HepG2 (cell line): Measurements from ENCODE around the gene ENDOU. TPM values are rescaled to one million over a fixed set of nuclear protein-coding genes. Genes with fewer than 3 reads are reported as not detected.

ENCODE experiments used
- BORCS8-MEF2B ChIP-seq: sonication (generic); formaldehyde crosslinking; IDR thresholded peaks from 2 replicates; pipeline ENCODE4 v1.8.0; 2022; ENCODE audit warnings: mild to moderate bottlenecking, missing genetic modification reagents
- ELF1 ChIP-seq: sonication (generic); formaldehyde crosslinking; IDR thresholded peaks from 2 replicates; pipeline ENCODE4 v1.4.0; 2020; ENCODE audit warnings: missing genetic modification reagents
- FLYWCH1 ChIP-seq: sonication (generic); formaldehyde crosslinking; IDR thresholded peaks from 2 replicates; pipeline ENCODE4 v1.8.1; 2023; ENCODE audit warnings: mild to moderate bottlenecking, missing genetic modification reagents
- GATAD1 ChIP-seq: IDR thresholded peaks from 2 replicates; pipeline ENCODE4 v1.6.1; 2016; ENCODE audit warnings: missing genetic modification reagents, missing compliant biosample characterization
- IKZF4 ChIP-seq: sonication (generic); formaldehyde crosslinking; IDR thresholded peaks from 2 replicates; pipeline ENCODE4 v1.5.1; 2020; ENCODE audit warnings: borderline replicate concordance, mild to moderate bottlenecking, low read depth, missing genetic modification reagents; ENCODE audit errors: not compliant biosample characterization
- KIAA2018 ChIP-seq: sonication (generic); formaldehyde crosslinking; IDR thresholded peaks from 2 replicates; pipeline ENCODE4 v1.5.0; 2020; ENCODE audit warnings: mild to moderate bottlenecking, missing genetic modification reagents, borderline replicate concordance
- KLF9 ChIP-seq: IDR thresholded peaks from 2 replicates; pipeline ENCODE4 v1.6.1; 2016; ENCODE audit warnings: low read depth
- MIER2 ChIP-seq: IDR thresholded peaks from 2 replicates; pipeline ENCODE4 v1.6.1; 2016; ENCODE audit warnings: missing biosample characterization, missing genetic modification reagents
- PBX2 ChIP-seq: IDR thresholded peaks from 2 replicates; pipeline ENCODE4 v1.6.1; 2016; ENCODE audit warnings: control low read depth
- SALL1 ChIP-seq: sonication (generic); formaldehyde crosslinking; IDR thresholded peaks from 2 replicates; pipeline ENCODE4 v1.8.0; 2022; ENCODE audit warnings: mild to moderate bottlenecking, missing genetic modification reagents
- SSRP1 ChIP-seq: IDR thresholded peaks from 2 replicates; pipeline ENCODE4 v1.6.1; 2016; ENCODE audit warnings: control low read depth
- TAF1 ChIP-seq: sonication (generic); formaldehyde crosslinking; IDR thresholded peaks from 2 replicates; pipeline ENCODE4 v1.4.0; 2020; ENCODE audit warnings: missing genetic modification reagents
- ZNF138 ChIP-seq: sonication (generic); formaldehyde crosslinking; IDR thresholded peaks from 2 replicates; pipeline ENCODE4 v1.5.0; 2020; ENCODE audit warnings: mild to moderate bottlenecking, low read depth, missing genetic modification reagents
- ZNF496 ChIP-seq: sonication (generic); formaldehyde crosslinking; IDR thresholded peaks from 2 replicates; pipeline ENCODE4 v1.8.1; 2023; ENCODE audit warnings: mild to moderate bottlenecking, moderate library complexity, missing genetic modification reagents; ENCODE audit not compliant: insufficient replicate concordance
- ZNF792 ChIP-seq: IDR thresholded peaks from 2 replicates; pipeline ENCODE4 v1.6.1; 2016
- polyA plus RNA-seq, 8 experiments: library from polyadenylated mRNA; depleted of rRNA in 3 of 8; stranded (reverse) in 7 of 8; unstranded in 1 of 8; fragments of >200 nt; fragmentation: Illumina TruSeq in 4 of 8; extraction: Trizol in 4 of 8; gene quantifications; 2 replicates each; pipeline versions ENCODE4 v1.2.1 to v1.2.3, GENCODE V29; 2011 to 2016; ENCODE audit warnings: low read depth in 4 of 8, missing spikeins in 1 of 8, mixed read lengths in 1 of 8; ENCODE audit not compliant: insufficient read depth in 1 of 8
- total RNA-seq, 5 experiments: library from RNA; depleted of rRNA; stranded (reverse); fragments of >200 nt; fragmentation: Illumina TruSeq; extraction: Trizol; gene quantifications; 2 replicates each; pipeline ENCODE4 v1.2.3, GENCODE V29; 2016; ENCODE audit warnings: low read depth in 1 of 5
- TF ChIP-seq, protein P1 (sequence below): sonication (generic); formaldehyde crosslinking; IDR thresholded peaks from 2 replicates; pipeline ENCODE4 v1.8.0; 2022; ENCODE audit warnings: mild to moderate bottlenecking, missing genetic modification reagents; ENCODE audit not compliant: insufficient replicate concordance
- TF ChIP-seq, protein P2 (sequence below): IDR thresholded peaks from 2 replicates; pipeline ENCODE4 v1.6.1; 2016; ENCODE audit warnings: low read depth, borderline replicate concordance
- TF ChIP-seq, protein P3 (sequence below): sonication (generic); formaldehyde crosslinking; IDR thresholded peaks from 2 replicates; pipeline ENCODE4 v1.8.0; 2022; ENCODE audit warnings: missing genetic modification reagents, low read depth, mild to moderate bottlenecking, borderline replicate concordance

The ENDOU gene
- total and polyA plus RNA-seq, 2 of the 13 experiments (the other 11 are each of a cell fraction or from before 2014, with no cell fraction given) = not detected

GRCh38 chr12:47758834-47759690 is 33.8 kb upstream of the ENDOU start, which contains the start of gene RAPGEF3 (continued):
- TF ChIP-seq KIAA2018 = no peak
- TF ChIP-seq ZNF792 (CRISPR knock-in tag) = 0 out of 2 replicates have a peak, but pooled peaks have one; percentile 30
- TF ChIP-seq KLF9 (CRISPR knock-in tag) = no peak
- TF ChIP-seq IKZF4 (CRISPR knock-in tag) = no peak
- TF ChIP-seq SSRP1 (CRISPR knock-in tag) = no peak
- no peak for TF ChIP-seq PBX2 (CRISPR knock-in tag)
- TF ChIP-seq GATAD1 (CRISPR knock-in tag) = no peak
- TF ChIP-seq, protein P1, sequence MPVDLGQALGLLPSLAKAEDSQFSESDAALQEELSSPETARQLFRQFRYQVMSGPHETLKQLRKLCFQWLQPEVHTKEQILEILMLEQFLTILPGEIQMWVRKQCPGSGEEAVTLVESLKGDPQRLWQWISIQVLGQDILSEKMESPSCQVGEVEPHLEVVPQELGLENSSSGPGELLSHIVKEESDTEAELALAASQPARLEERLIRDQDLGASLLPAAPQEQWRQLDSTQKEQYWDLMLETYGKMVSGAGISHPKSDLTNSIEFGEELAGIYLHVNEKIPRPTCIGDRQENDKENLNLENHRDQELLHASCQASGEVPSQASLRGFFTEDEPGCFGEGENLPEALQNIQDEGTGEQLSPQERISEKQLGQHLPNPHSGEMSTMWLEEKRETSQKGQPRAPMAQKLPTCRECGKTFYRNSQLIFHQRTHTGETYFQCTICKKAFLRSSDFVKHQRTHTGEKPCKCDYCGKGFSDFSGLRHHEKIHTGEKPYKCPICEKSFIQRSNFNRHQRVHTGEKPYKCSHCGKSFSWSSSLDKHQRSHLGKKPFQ = no peak
- TF ChIP-seq, protein P2, sequence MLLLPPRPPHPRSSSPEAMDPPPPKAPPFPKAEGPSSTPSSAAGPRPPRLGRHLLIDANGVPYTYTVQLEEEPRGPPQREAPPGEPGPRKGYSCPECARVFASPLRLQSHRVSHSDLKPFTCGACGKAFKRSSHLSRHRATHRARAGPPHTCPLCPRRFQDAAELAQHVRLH (CRISPR knock-in tag) = no peak
- TF ChIP-seq, protein P3, sequence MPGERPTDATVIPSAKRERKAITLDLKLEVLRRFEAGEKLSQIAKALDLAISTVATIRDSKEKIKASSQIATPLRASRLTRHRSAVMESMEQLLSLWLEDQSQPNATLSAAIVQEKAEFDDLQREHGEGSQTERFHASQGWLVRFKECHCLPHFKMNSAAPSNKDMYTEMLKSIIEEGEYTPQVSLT = no peak
- TF ChIP-seq ZNF496 (CRISPR knock-in tag) = no peak
- no peak for TF ChIP-seq FLYWCH1 (CRISPR knock-in tag)
- TF ChIP-seq BORCS8-MEF2B (CRISPR knock-in tag) = no peak
- peak; percentile 45; the same call in 1 of the 2 replicates for TF ChIP-seq ELF1 (CRISPR knock-in tag)
- no peak for TF ChIP-seq TAF1 (CRISPR knock-in tag)
- peak; percentile 51; the same call in 1 of the 2 replicates for TF ChIP-seq SALL1 (CRISPR knock-in tag)
- no peak for TF ChIP-seq ZNF138 (CRISPR knock-in tag)
- no peak for TF ChIP-seq MIER2 (CRISPR knock-in tag)
